A673 (cell line): ENCODE data around the gene ASGR2. TPM values are rescaled to one million over a fixed set of nuclear protein-coding genes. Genes with fewer than 3 reads are reported as not detected.
A peak's percentile ranks its signal among the peaks of the same experiment; 100 is the strongest.

Experiments
- BruUV-seq: library from RNA; stranded (reverse); fragments of 400-500 nt; replicated peaks from 2 replicates; lab custom pipeline; 2021; lab: Mats Ljungman, UMichigan
- CTCF ChIA-PET: fragments of 300-600 bp; sonication (Branson Sonifier 250); formaldehyde crosslinking; loops from one replicate; lab custom pipeline; 2022; ENCODE audit warnings: antibody characterized with exemption; lab: Charles Lee
- POLR2A ChIA-PET: fragments of 300-600 bp; sonication (Branson Sonifier 250); formaldehyde crosslinking; loops from one replicate; lab custom pipeline; 2022; ENCODE audit warnings: antibody characterized with exemption; ENCODE audit not compliant: low non-redundant PET; lab: Charles Lee
- DNase-seq: peaks from one replicate; pipeline ENCODE4 v3.0.0-alpha.2; 2015; ENCODE audit warnings: low spot score
- H3K27ac ChIP-seq: fragments of 200-600 bp; sonication (generic); 2 replicates; pipeline ENCODE4 v1.5.1; 2016; ENCODE audit warnings: mixed run types, low read depth, mild to moderate bottlenecking, mixed read lengths, antibody characterized with exemption, low read length; ENCODE audit not compliant: poor library complexity, severe bottlenecking
- H3K27me3 ChIP-seq: fragments of 200-600 bp; sonication (generic); replicated peaks from 2 replicates; pipeline ENCODE4 v1.6.1; 2017; ENCODE audit warnings: mixed run types, low read depth, mild to moderate bottlenecking, mixed read lengths, antibody characterized with exemption, low read length; ENCODE audit not compliant: insufficient read depth, poor library complexity
- H3K36me3 ChIP-seq: fragments of 200-600 bp; sonication (generic); 2 replicates; pipeline ENCODE4 v1.6.1; 2016; ENCODE audit warnings: mixed run types, mild to moderate bottlenecking, mixed read lengths, antibody characterized with exemption, low read length; ENCODE audit not compliant: insufficient read depth, poor library complexity, severe bottlenecking
- H3K4me1 ChIP-seq: fragments of 200-600 bp; sonication (generic); 2 replicates; pipeline ENCODE4 v1.6.1; 2017; ENCODE audit warnings: mixed run types, mild to moderate bottlenecking, mixed read lengths, antibody characterized with exemption, low read length; ENCODE audit not compliant: insufficient read depth, poor library complexity, severe bottlenecking
- H3K4me3 ChIP-seq: fragments of 200-600 bp; sonication (generic); 2 replicates; pipeline ENCODE4 v1.5.1; 2016; ENCODE audit warnings: low read depth, mixed run types, mild to moderate bottlenecking, mixed read lengths, low read length; ENCODE audit not compliant: poor library complexity, severe bottlenecking
- H3K9me3 ChIP-seq: fragments of 200-600 bp; sonication (generic); 2 replicates; pipeline ENCODE4 v1.6.1; 2016; ENCODE audit warnings: mixed run types, low read depth, mild to moderate bottlenecking, mixed read lengths, antibody characterized with exemption, low read length; ENCODE audit not compliant: poor library complexity, severe bottlenecking
- EZH2 ChIP-seq: fragments of 200-600 bp; sonication (generic); IDR thresholded peaks from 2 replicates; pipeline ENCODE4 v1.6.1; 2017; ENCODE audit warnings: borderline replicate concordance, low read depth, mild to moderate bottlenecking, mixed read lengths, antibody characterized with exemption, low read length; ENCODE audit not compliant: poor library complexity, severe bottlenecking
- intact Hi-C: fragments of 100-400 bp; cut with micrococcal nuclease; formaldehyde crosslinking; loops from one replicate; pipeline ENCODE4 v1.10.0; 2022; ENCODE audit not compliant: unreplicated experiment
- total RNA-seq: library from RNA; stranded (reverse); gene quantifications from 2 replicates; pipeline ENCODE4 v1.2.3, GENCODE V29; 2021
- TF ChIP-seq, protein P1 (sequence below): fragments of 300-800, 200-600 bp; sonication (generic); conservative IDR thresholded peaks from 2 replicates; pipeline ENCODE4 v1.5.1; 2017; ENCODE audit warnings: low read depth, mild to moderate bottlenecking, antibody characterized with exemption, low read length, moderate library complexity, mixed read lengths

The ASGR2 gene
- total RNA-seq, 1 experiment from 2014 or later, result not detected

DNA sequence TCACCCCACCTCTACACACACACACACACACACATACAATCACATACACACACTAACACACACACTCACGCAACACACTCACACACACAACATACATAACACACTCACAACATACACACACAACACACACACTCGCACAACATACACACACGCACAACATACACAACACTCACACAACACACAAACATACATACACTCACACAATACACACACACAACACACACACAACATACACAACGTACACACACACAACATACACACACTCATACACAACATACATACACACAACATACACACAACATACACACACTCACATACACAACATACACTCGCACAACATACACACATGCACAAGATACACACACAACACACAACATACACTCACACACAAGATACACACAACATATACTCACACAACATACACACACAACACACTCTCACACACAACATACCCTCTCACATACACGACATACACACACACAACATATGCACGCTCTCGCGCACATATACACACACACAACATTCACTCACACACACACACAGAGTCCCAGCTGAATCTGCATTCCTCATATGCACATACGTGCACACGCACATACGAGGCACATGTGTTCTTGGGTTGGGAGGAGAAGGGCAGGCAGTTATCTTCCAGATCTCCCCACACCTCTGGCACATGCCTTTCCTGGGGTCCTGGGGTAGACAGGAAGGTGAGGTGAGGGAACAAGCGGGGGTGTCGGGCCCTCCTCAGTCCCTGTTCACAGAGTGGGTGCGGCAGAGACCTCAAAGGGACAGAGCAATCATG lies 1.1 kb downstream of the ASGR2 start:
- no TSS peak for BruUV-seq
- Histone ChIP-seq H3K36me3 (no peaks in the 10 kb centered on the region), H3K4me1 (no peaks in the 10 kb centered on the region), H3K4me3 (no peak overlapping the region), H3K27me3 (no peaks in the 10 kb centered on the region), H3K9me3 (no peaks in the 10 kb centered on the region), H3K27ac (no peak overlapping the region)
- ChIA-PET CTCF (no interaction called here), POLR2A (no interaction called here)
- TF ChIP-seq EZH2, result no peak
- TF ChIP-seq, protein P1, sequence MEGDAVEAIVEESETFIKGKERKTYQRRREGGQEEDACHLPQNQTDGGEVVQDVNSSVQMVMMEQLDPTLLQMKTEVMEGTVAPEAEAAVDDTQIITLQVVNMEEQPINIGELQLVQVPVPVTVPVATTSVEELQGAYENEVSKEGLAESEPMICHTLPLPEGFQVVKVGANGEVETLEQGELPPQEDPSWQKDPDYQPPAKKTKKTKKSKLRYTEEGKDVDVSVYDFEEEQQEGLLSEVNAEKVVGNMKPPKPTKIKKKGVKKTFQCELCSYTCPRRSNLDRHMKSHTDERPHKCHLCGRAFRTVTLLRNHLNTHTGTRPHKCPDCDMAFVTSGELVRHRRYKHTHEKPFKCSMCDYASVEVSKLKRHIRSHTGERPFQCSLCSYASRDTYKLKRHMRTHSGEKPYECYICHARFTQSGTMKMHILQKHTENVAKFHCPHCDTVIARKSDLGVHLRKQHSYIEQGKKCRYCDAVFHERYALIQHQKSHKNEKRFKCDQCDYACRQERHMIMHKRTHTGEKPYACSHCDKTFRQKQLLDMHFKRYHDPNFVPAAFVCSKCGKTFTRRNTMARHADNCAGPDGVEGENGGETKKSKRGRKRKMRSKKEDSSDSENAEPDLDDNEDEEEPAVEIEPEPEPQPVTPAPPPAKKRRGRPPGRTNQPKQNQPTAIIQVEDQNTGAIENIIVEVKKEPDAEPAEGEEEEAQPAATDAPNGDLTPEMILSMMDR, result no peak
- no peak for DNase-seq
- intact Hi-C loops, result no loop called here

DNA sequence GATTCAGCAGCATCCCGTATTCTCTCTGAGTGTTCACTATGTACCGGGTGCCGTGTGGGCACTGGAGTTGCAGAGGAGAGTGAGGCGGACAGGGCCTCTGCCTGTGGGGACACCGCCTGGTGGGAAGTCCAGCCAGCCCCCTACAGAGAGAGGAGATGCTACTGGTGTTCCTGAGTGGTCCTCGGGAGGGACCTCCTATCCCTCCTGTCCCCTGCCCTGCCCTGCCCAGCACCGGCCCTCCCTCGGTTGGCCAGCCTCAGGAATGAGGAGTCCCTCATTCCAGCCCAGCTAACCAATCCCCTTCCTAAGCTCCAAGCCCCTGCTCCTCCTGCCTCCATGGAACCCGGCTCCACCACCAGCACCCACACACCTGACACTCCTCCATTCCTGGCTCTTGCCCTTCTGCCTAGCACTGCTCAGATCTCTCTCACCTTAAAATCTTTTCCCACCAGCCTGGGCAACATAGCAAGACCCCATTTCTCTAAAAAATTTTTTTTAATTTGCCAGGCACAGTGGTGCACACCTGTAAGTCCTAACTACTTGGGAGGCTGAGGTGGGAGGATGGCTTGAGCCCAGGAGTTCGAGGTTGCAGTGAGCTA lies 2.0 kb downstream of the ASGR2 start:
- BruUV-seq, result no TSS peak
- no peak for DNase-seq
- TF ChIP-seq, protein P1, result no peak
- TF ChIP-seq EZH2, result no peak
- ChIA-PET POLR2A (no interaction called here), CTCF (no interaction called here)
- H3K4me3 ChIP-seq, result no peak overlapping the region
- no peaks in the 10 kb centered on the region for H3K9me3 ChIP-seq
- H3K4me1 ChIP-seq, result no peaks in the 10 kb centered on the region
- no peak overlapping the region for H3K27ac ChIP-seq
- H3K36me3 ChIP-seq, result no peaks in the 10 kb centered on the region
- intact Hi-C loops, result no loop called here
- no peaks in the 10 kb centered on the region for H3K27me3 ChIP-seq

DNA sequence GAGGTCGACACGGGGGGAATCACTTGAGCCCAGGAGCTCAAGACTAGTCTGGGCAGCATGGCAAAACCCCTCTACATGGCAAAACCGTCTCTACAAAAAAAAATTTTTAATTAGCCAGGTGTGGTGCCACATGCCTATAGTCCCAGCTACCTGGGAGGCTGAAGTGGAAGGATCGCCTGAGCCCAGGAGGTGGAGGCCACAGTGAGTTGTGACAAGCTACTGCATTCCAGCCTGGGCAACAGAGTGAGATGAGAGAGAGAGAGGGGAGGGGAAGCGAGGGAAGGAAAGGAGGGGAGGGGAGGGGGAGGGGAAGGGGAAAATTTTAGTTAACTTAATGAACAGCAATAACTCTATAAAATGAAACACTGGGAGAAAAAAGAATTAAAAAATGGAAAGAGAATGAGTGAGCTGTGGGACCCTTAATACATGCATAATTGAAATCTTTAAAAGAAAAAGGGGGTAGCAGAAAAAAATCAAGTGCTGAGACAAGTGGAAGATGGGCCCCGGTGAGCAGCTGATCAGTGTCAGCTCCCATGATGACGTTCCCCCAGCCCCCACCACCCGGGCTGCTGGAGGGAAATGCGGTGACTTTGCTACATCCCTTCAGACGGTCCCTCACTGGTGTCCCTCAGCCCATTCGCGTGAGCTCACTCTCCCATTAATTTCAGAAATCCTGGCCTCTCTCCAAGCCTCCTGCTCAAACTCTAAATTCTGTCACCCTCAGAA lies 2.7 kb downstream of the ASGR2 start:
- Histone ChIP-seq H3K9me3 (no peaks in the 10 kb centered on the region), H3K27me3 (no peaks in the 10 kb centered on the region), H3K4me3 (no peak overlapping the region), H3K4me1 (no peaks in the 10 kb centered on the region), H3K27ac (no peak overlapping the region), H3K36me3 (no peaks in the 10 kb centered on the region)
- ChIA-PET POLR2A (interaction anchor here (0.5 kb wide), 1 partner anchor 184 kb away, joined by 3 read pairs; no protein-coding TSS in a partner anchor), CTCF (interaction anchor here (0.7 kb wide), 1 partner anchor 264 kb away, joined by 4 read pairs; no protein-coding TSS in a partner anchor)
- TF ChIP-seq EZH2, result no peak
- TF ChIP-seq, protein P1, result no peak
- intact Hi-C loops, result no loop called here
- no TSS peak for BruUV-seq
- DNase-seq, result peak; percentile 53
